H54 (cell line): Measurements from ENCODE around the gene NUP98.
"Not testable (repeated sequence)": the region's sequence is repeated elsewhere in the genome, so short reads cannot be mapped to it uniquely, and the experiment has no call there.

Experiments
- DNase-seq: peaks from one replicate; pipeline ENCODE4 v3.0.0; 2011; ENCODE audit warnings: low spot score, mixed read lengths; ENCODE audit not compliant: insufficient read length
- FAIRE-seq: peaks from 3 replicates; lab custom pipeline; 2011; peaks lifted over from hg19 to GRCh38; lab: Jason Lieb, UNC
- POLR2A ChIP-seq: IDR thresholded peaks from 2 replicates; pipeline ENCODE4 v1.6.1; 2011; ENCODE audit warnings: low read depth, mild to moderate bottlenecking, low read length

NUP98 gene

DNA sequence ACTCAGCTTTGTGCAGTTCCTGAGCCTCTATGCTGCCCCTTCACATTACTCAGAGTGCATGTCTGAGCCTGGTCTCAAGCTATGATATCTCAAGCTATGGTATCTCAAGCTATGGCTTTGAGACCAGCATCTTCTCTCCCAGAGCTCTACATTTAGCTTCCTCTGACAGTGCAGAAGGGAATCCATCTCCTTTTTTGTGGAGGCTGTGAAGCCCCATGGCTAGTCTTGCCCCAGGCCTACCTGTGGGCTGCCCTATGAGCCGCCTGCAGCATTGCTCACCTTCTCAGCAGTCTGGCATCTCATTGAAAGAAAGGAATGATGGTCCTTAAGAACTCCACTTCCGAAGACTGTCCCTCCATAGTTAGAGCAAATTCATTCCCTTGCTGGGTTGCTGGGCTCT, 23.6 kb upstream of the NUP98 start:
- DNase-seq: no peak
- no peak for TF ChIP-seq POLR2A
- FAIRE-seq: no peak

DNA sequence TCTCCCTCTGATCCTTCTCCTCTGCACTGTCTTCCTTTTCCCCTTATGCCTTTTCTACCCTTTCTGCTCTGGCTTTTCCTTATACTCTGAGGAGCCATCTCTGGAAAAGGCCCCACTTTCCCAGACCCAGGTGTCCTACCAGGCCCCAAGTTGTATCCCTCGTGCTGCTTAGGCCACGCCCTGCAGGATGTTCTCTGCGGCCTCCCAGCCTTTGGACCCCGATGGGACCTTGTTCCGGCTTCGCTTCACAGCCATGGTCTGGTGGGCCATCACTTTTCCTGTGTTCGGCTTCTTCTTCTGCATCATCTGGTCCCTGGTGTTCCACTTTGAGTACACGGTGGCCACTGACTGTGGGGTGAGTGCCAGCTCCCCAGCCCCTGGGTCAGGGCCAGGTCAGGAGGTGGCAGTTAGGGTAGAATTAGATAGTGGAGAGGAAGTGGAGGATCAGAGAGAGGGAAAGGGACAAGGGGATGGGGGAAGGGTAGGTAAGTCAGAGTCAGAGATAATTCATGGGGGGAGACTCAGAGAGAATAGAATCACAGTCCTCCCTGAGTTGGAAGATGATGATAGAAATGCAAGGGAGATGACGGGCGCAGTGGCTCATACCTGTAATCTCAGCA, 19.9 kb upstream of the NUP98 start:
- FAIRE-seq (no peak), DNase-seq (no peak)
- TF ChIP-seq POLR2A: no peak

DNA sequence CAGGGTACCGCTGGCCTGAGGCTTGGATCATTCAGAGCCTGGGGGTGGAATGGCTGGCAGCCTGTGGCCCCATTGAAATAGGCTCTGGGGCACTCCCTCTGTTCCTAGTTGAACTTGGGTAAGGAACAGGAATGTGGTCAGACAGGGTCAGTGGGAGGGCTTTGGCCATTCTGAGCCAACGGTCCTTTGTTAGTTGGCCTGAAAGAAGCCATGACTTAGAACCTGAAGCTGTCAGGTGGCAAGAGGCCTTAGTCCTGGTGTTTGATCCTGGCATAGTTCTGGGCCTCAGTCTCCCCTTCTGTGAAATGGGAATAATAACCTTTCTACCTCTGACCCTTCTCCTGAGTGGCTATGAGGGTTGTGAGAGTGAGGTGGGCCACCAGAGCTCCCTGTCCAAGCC, 19.3 kb upstream of the NUP98 start:
- FAIRE-seq (no peak), DNase-seq (no peak)
- no peak for TF ChIP-seq POLR2A

DNA sequence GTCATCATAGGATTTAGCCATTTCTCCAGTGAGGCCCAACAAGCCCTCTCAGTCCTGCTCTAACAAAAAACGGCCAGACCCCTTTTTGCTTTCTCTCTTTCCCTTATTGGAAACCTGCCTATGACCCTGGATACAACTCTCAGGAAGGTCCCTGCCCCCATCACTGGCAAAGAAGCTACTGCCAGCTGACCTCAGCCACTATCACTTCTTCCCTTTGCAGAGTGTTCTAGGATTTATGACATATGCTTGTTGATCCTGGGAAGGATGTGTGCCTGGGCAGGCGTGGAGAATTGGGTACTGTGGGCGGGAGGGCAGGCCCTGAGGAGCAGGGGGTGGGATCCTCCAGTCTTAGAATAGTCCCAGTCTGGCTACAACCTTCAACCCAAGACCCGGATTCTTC, 18.5 kb upstream of the NUP98 start:
- DNase-seq (no peak), FAIRE-seq (no peak)
- TF ChIP-seq POLR2A: no peak

DNA sequence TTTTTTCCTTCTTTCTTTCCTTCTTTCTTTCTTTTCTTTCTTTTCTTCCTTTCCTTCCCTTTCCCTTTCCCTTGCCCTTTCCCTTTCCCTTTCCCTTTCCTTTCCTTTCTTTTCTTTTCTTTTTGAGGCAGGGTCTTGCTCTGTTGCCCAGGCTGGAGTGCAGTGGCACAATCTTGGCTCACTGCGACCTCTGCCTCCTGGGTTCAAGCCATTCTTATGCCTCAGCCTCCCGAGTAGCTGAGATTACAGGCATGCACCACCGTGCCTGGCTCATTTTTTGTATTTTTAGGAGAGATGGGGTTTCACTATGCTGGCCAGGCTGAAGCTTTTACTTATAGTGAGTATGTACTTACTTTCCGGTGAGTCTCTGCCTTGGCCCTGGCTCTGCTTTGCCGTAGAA, 17.5 kb upstream of the NUP98 start:
- not testable (repeated sequence) for FAIRE-seq, DNase-seq

DNA sequence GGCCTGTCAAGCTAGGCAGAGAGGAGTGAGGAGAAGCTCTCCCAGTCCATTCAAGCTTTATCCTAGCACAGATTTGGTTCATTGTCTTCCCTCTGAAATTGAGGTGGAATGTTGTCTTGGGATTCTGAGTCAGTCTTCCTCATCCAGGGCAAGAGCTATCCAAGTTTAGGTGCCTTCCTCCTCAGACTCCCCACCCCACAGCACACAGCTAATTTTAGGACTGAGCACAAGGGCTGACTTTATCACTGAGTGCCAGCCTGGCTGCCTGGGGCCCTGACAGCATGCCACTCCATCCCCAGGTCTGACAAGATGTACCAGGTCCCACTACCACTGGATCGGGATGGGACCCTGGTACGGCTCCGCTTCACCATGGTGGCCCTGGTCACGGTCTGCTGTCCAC, 13.6 kb upstream of the NUP98 start:
- no peak for TF ChIP-seq POLR2A
- no peak for FAIRE-seq
- no peak for DNase-seq

DNA sequence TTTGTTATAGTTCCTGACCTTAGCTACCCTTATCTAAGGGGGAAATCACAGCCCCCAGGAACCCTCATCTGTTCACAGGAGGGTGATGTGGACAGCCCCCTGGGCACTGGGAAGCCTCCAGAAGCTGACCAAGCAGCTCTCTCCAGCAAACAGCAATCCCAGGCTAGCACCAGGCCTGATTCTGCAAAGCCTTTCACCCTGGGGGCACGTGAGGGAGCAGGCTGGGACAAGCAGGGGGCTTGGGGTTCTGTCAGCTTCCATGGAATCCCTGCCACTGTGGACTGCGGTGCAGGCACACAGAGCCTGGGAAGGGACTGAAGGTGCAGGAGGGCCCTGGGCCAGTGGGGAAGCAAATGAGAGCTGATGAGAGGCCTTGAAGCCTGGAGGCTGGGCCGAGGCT, 13.1 kb upstream of the NUP98 start:
- DNase-seq (no peak), FAIRE-seq (no peak)
- no peak for TF ChIP-seq POLR2A

DNA sequence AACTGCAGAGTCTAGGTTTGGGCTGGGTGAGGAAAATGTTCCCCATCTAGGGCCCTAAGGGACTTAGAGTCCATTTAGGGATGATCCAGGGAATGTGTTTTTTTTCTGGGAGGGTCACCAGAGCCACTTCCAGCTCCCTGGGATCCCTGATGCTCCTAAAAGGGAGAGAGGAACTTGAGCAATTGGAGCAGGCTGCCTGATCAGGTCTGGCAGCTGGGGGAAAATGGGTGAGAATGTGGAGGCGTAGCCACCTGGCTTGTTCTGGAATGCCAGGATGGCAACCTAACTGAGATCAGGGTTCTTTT, 12.2 kb upstream of the NUP98 start:
- TF ChIP-seq POLR2A: no peak
- no peak for DNase-seq
- no peak for FAIRE-seq

DNA sequence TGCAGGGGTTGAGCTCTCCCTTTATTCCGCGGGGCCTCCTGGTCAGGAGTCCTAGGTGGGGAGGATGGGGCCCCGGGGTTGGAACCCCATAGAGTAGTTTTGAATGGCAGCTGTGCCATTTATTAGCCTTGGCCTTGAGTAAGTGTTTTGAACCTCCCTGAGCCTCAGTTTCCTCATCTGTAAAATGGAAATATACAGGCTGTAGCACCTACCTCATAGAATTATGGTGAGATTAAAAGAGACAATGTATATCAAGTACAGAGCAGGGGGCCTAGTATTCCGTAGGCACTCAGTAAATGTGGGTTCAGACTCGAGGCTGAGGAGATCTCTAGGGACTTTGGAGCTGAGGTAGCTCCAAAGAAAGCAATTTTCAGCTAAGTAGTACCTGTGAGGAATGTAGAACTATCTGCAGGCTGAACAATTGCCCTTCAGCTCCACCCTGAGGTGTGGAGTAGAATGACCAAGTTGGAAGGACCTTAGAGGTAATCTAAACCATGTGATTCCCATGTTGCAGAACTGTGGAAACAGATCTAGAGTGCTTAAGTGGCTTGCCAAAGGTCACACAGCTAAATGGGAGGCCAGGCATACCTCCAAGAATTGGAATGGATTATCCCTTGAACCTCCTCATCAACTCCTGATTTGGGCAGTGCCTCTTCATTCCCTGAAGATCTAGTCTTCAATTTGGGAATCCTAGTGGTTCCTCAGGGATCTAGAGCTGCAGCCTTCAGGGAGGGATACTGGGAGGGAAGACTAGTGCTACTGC, 11.7 kb upstream of the NUP98 start:
- no peak for TF ChIP-seq POLR2A
- FAIRE-seq: peak; percentile 20
- DNase-seq: peak; percentile 67

DNA sequence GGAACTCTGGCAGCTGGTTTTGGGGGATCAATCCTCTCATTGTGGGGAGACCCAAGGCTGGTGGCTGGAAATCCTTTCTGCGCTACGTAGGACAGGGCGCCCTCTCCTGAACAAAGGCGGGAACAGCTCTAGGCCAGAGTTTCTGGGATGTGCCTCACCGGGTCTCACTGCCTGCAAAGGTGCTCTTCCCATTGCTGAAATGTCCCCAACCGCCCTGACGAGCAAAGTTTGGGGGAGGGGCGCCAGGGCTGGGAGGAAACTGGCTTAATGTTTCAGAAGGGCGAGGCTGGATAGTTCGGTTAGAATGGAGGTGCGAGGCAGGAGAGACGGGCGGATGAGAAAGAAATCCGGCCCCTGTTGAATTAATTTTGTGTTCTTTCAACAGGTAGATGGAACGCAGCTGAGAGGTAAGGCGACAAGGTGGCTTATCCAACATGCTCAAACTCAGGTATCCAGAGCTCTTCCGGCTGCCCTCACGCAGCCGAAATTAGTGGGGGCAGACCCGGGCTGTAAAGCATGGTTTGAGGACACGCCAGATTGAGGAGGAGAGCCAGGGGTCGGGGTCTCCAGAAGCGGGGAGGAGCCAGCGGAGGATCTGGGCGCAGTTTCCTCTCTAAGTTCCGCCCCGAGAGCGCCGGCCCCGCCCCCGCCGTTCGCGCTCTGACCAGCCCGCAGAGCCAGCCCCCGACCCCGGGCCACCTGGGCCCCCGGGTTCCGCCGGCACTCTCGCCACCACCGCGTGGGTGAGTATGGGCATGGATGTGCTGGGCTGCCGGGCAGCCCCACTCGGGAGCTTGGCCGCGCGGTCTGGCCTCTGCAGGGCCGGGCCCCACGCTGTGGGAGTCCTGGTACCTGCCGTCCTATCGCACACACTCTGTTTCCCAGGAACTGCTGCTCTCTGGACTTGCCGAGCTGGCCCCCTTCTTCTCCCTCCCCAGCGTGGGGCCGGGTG, 10.8 kb upstream of the NUP98 start, which contains the start of gene PGAP2:
Gene PGAP2 (plus strand): TSS at position 652 of the 952 bp plus-strand sequence. CDS start 2,700 bp downstream, outside the sequence.
- peak; percentile 85 for DNase-seq
- TF ChIP-seq POLR2A: no peak
- no peak for FAIRE-seq

DNA sequence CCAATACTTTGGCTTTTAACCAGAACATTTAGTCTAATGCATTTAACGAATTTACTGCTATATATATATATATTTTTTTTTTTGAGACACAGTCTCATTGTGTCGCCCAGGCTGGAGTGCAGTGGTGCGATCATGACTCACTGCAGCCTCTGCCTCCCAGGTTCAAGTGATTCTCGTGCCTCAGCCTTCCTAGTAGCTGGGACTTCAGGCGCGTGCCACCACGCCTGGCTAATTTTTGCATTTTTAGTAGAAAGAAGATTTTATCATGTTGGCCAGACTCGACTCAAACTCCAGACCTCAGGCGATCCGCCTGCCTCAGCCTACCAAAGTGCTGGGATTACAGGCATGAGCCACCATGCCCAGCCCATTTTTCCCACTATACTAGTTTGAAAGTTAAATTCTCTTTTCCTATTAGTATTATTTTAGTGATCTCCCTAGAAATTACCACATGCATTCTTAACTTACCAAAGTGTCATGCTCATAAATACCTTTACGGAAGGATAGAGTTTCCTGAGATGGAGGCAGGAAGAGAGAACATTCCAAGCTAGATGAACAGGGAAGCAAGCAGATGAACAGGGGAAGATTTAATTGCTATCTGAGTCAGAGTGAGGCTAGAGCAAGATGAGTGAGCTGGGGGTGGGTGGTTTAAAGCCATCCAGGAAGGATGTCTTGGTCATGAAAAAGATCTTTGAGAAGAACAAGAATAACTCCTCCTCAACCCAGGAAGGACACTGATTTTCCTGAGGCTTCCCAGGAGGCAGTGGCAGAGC, 6.6 kb upstream of the NUP98 start:
- FAIRE-seq: peak; percentile 38
- DNase-seq: peak; percentile 73
- no peak for TF ChIP-seq POLR2A

DNA sequence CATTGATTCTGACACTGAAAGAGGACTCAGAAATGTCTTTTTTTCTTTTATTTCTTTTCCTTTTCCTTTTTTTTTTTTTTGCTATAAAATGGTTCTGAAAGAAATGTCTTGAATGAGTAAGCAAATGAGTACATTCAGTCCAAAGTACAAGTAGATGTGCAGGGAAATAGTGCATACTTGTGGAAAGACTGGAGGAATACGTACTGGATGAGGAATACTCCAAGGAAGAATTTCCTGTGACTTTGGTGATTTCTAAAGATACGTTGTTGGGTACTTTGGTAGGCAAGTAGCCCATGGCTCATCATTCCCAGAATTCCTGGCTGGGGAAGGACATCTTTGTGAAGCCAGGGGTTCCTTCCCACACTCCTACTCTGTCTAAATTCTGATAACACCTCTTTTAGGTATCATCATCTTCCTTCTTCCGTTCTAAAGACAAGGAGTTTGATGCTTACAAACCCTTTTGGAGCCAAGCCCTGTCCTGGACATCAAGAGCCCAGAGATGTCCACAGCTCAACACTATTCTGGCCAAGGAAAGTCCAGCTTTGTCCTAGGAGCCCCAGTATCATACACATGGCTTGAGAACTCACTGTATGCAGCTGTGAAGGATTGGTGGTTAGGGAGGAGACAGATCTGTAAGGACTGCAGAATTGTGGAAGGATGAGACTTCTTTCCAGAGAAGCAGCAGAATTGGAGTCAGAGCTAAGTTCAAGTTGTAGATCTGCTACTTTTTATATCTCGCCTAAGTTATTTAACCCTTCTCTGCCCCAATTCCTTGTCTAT, 4.8 kb upstream of the NUP98 start:
- no peak for DNase-seq
- FAIRE-seq: no peak
- TF ChIP-seq POLR2A: no peak

DNA sequence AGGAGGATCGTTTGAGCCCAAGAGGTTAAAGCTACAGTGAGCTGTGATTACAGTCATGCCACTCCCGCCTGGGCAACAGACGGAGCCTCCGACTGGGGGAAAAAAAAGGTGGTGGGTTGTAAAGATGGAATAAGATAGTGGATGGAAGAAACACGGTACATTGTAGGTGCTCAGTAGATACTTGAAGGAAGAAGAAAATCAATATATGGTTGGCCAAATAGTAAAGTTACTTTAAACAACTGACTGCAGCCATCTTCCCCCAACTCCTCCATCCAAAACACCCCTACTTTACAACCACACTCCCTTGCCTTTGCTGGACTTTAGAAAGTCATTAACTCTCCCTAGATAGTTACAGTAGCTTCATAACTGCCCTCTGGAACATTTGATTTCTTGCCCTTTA, 2.5 kb upstream of the NUP98 start:
- FAIRE-seq (no peak), DNase-seq (no peak)
- TF ChIP-seq POLR2A: no peak

DNA sequence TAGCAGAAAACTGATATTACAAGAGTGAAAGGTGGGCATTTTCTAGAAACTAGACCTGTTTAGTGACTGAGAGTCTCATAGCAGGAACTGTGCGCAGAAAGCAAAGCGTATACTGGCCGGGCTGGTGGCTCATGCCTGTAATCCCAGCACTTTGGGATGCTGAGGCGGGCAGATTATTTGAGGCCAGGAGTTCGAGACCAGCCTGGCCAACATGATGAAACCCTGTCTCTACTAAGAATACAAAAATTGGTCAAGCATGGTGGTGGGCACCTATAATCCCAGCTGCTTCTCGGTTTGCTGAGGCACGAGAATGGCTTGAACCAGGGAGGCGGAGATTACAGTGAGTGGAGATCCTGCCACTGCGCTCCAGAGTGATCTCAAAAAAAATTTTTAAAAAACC, 1.8 kb upstream of the NUP98 start:
- DNase-seq (no peak), FAIRE-seq (no peak)
- TF ChIP-seq POLR2A: no peak
